GM12891 (cell line): Measurements from ENCODE around the gene DCAF4.

Source experiments
- PAX5 ChIP-seq: IDR thresholded peaks from 2 replicates; pipeline ENCODE4 v1.6.1; 2011; ENCODE audit warnings: low read length, moderate library complexity, mild to moderate bottlenecking; ENCODE audit not compliant: insufficient read depth, severe bottlenecking
- POLR2A ChIP-seq: IDR thresholded peaks from 2 replicates; pipeline ENCODE4 v1.6.1; 2011; ENCODE audit warnings: low read depth, low read length, control low read depth

DNA sequence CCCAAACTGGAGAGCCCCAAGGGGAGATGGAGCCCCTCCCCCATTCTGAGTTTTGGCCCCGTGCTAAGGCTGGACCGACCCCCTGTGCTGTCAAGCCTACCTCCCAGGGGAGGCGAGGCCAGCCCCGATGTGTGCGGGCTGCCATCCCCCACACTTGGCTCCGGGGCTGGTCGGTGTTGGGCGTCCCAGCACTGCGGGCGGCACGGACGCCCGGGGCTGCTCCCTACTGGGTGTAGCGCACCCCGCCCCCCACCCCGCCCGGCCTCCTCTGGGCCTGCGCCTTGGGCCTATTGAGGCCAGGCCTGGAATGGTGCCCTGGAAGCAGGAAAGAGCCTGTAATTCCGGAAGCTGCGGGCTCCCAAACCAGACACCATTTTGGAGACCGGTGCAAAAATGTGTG lies 2.6 kb downstream of the DCAF4 start:
- TF ChIP-seq POLR2A (no peak), PAX5 (no peak)
